K562 (cell line): Measurements from ENCODE around the gene EPHB1. TPM values are rescaled to one million over a fixed set of nuclear protein-coding genes. Genes with fewer than 3 reads are reported as not detected.

Source experiments
- ATAC-seq: fragments of 200-7000 bp; cut with Tn5 transposase; 3 replicates; pipeline ENCODE4 v1.9.1; 2020; ENCODE audit warnings: moderate library complexity
- BruUV-seq: library from RNA; stranded (reverse); fragments of 400-500 nt; replicated peaks from 2 replicates; lab custom pipeline; 2021; lab: Mats Ljungman, UMichigan
- CTCF ChIA-PET: fragments of 300-600 bp; formaldehyde crosslinking; extraction: SDS; loops from one replicate; lab custom pipeline; 2021; ENCODE audit warnings: low intra/inter-chr PET ratio; lab: Yijun Ruan, JAX
- POLR2A ChIA-PET: fragments of 300-600, 350-650 bp; sonication (Branson Sonifier 250); formaldehyde crosslinking; extraction: SDS; loops from one replicate; lab custom pipeline; 2021; ENCODE audit warnings: antibody characterized with exemption, inconsistent platforms; lab: Yijun Ruan, JAX
- DNase-seq, 4 experiments: peaks; one replicate each; pipeline versions ENCODE4 v3.0.0 to v3.0.0-alpha.2; 2011 to 2018; ENCODE audit warnings: low spot score in 3 of 4, mixed read lengths in 3 of 4; ENCODE audit errors: extremely low read depth in 1 of 4
- FAIRE-seq: peaks from 2 replicates; lab custom pipeline; 2011; peaks lifted over from hg19 to GRCh38; lab: Jason Lieb, UNC
- H2AFZ ChIP-seq: 2 replicates; pipeline ENCODE4 v1.6.0; 2011; ENCODE audit warnings: low read depth, low read length, control low read depth, inconsistent platforms
- H3K27ac ChIP-seq: fragments of 200-600 bp; 3 replicates; pipeline ENCODE4 v1.8.0; 2011; ENCODE audit warnings: low read depth, mild to moderate bottlenecking, control low read depth, inconsistent platforms, low read length, moderate library complexity, mixed read lengths; ENCODE audit errors: extremely low read depth
- H3K27me3 ChIP-seq, 2 experiments: fragments of 300-600 bp in 1 of 2; 2 replicates in 1 of 2; 3 replicates in 1 of 2; pipeline versions ENCODE4 v1.6.0 to v1.8.0; 2011; ENCODE audit warnings: inconsistent platforms in 2 of 2, low read length in 2 of 2, mild to moderate bottlenecking in 1 of 2, mixed read lengths in 1 of 2, moderate library complexity in 1 of 2; ENCODE audit not compliant: control insufficient read depth in 2 of 2, insufficient read depth in 2 of 2
- H3K36me3 ChIP-seq: fragments of 300-600 bp; 3 replicates; pipeline ENCODE4 v1.8.0; 2011; ENCODE audit warnings: mild to moderate bottlenecking, low read length, inconsistent platforms; ENCODE audit not compliant: control insufficient read depth, insufficient read depth
- H3K4me1 ChIP-seq, 2 experiments: fragments of 200-600 bp in 1 of 2; replicated peaks in 1 of 2; 2 replicates in 1 of 2; 3 replicates in 1 of 2; pipeline versions ENCODE4 v1.5.1 to v1.8.0; 2011; ENCODE audit warnings: inconsistent platforms in 2 of 2, low read length in 2 of 2, mild to moderate bottlenecking in 1 of 2, mixed read lengths in 1 of 2, moderate library complexity in 1 of 2; ENCODE audit not compliant: control insufficient read depth in 2 of 2, insufficient read depth in 2 of 2
- H3K4me2 ChIP-seq: 2 replicates; pipeline ENCODE4 v1.6.1; 2011; ENCODE audit warnings: low read length, control low read depth, inconsistent platforms, mixed read lengths; ENCODE audit not compliant: insufficient read depth
- H3K4me3 ChIP-seq: fragments of 200-600 bp; sonication (generic), shearing (Covaris generic); 2 replicates; pipeline ENCODE4 v1.5.1; 2016; ENCODE audit warnings: control low read depth, inconsistent platforms
- H3K79me2 ChIP-seq: fragments of 200-600 bp; 3 replicates; pipeline ENCODE4 v1.8.0; 2011; ENCODE audit warnings: low read length, inconsistent platforms; ENCODE audit not compliant: control insufficient read depth, insufficient read depth
- H3K9ac ChIP-seq, 2 experiments: 2 replicates each; pipeline versions ENCODE4 v1.6.0 to v1.6.1; 2011; ENCODE audit warnings: low read depth in 2 of 2, low read length in 2 of 2, control low read depth in 1 of 2, inconsistent platforms in 1 of 2, mild to moderate bottlenecking in 1 of 2, mixed read lengths in 1 of 2; ENCODE audit not compliant: insufficient read depth in 1 of 2
- H3K9me1 ChIP-seq: one replicate; pipeline ENCODE4 v1.6.0; 2011; ENCODE audit warnings: inconsistent platforms, mild to moderate bottlenecking, low read length, moderate library complexity; ENCODE audit not compliant: control insufficient read depth, insufficient read depth
- H3K9me3 ChIP-seq: replicated peaks from 2 replicates; pipeline ENCODE4 v1.5.1; 2011; ENCODE audit warnings: low read depth, low read length, inconsistent platforms; ENCODE audit not compliant: control insufficient read depth, insufficient read depth
- H4K20me1 ChIP-seq: replicated peaks from 2 replicates; pipeline ENCODE4 v1.6.1; 2011; ENCODE audit warnings: low read length, inconsistent platforms, mixed read lengths; ENCODE audit not compliant: control insufficient read depth, insufficient read depth
- MTA1 ChIP-seq: fragments of 450-650 bp; IDR thresholded peaks from 2 replicates; pipeline ENCODE4 v1.6.1; 2017; ENCODE audit warnings: borderline replicate concordance
- SAFB2 ChIP-seq: fragments of 200-400 bp; formaldehyde crosslinking; IDR thresholded peaks from 2 replicates; pipeline ENCODE4 v1.6.1; 2018; ENCODE audit warnings: borderline replicate concordance, low read length, low read depth, moderate library complexity; ENCODE audit not compliant: severe bottlenecking
- TEAD1 ChIP-seq, 2 experiments: fragments of 450-650 bp in 1 of 2; sonication (generic) in 1 of 2; formaldehyde crosslinking; IDR thresholded peaks; 2 replicates each; pipeline versions ENCODE4 v1.4.0 to v1.8.0; 2020 to 2022; ENCODE audit warnings: mild to moderate bottlenecking in 2 of 2, missing genetic modification reagents in 1 of 2
- TSC22D4 ChIP-seq: fragments of 450-650 bp; IDR thresholded peaks from 2 replicates; pipeline ENCODE4 v1.6.1; 2016; ENCODE audit warnings: missing genetic modification characterization, missing biosample characterization, control low read depth
- WGBS: fragments of 100-300 bp; shearing (Covaris generic); methylation state at CpG from one replicate; pipeline ENCODE4 v1.1.6; 2016; ENCODE audit warnings: low coverage, mixed read lengths; ENCODE audit not compliant: insufficient coverage; ENCODE audit errors: missing lambda C conversion rate; 5-methylcytosine and 5-hydroxymethylcytosine counted together
- in situ Hi-C: fragments of 300-500 bp; cut with MboI; formaldehyde crosslinking; loops from 4 replicates; pipeline ENCODE4 v1.15.0; 2018; ENCODE audit warnings: inconsistent platforms, mixed read lengths
- intact Hi-C: fragments of 100-400 bp; cut with micrococcal nuclease; formaldehyde crosslinking; loops from 2 replicates; pipeline ENCODE4 v1.14.2; 2022
- polyA plus RNA-seq, 8 experiments: library from polyadenylated mRNA; depleted of rRNA in 4 of 8; stranded (reverse) in 5 of 8; unstranded in 3 of 8; fragments of >200 nt; fragmentation: Nextera tagmentation in 2 of 8; fragmentation: Illumina TruSeq in 1 of 8; extraction: Ambion mirVana in 2 of 8; extraction: Trizol in 1 of 8; gene quantifications; 2 replicates each; pipeline versions ENCODE4 v1.2.1 to v1.2.3, GENCODE V29; 2011 to 2014; ENCODE audit warnings: inconsistent platforms in 1 of 8, missing spikeins in 1 of 8
- total RNA-seq, 7 experiments: library from RNA; depleted of rRNA in 6 of 7; stranded (reverse); fragments of >200 nt in 6 of 7; fragmentation: Illumina TruSeq in 2 of 7; extraction: Trizol in 2 of 7; gene quantifications; 2 replicates each; pipeline versions ENCODE4 v1.2.1 to v1.2.3, GENCODE V29; 2011 to 2021; ENCODE audit warnings: low replicate concordance in 1 of 7
- TF ChIP-seq, protein P1 (sequence below): fragments of 250-450 bp; sonication (Bioruptor Pico); IDR thresholded peaks from 2 replicates; pipeline ENCODE4 v1.5.0; 2021; ENCODE audit warnings: mild to moderate bottlenecking, moderate library complexity
- TF ChIP-seq, protein P2 (sequence below): conservative IDR thresholded peaks from 2 replicates; pipeline ENCODE4 v1.6.1; 2011; ENCODE audit warnings: low read depth, mild to moderate bottlenecking, low read length; ENCODE audit not compliant: control insufficient read depth
- TF ChIP-seq, protein P3 (sequence below): sonication (generic); IDR thresholded peaks from 2 replicates; pipeline ENCODE4 v1.6.1; 2016

Gene EPHB1
- total and polyA plus RNA-seq, 9 of the 15 experiments (the other 6 are each of a cell fraction or from before 2014, with no cell fraction given): 0.29 TPM; not detected in 8

DNA sequence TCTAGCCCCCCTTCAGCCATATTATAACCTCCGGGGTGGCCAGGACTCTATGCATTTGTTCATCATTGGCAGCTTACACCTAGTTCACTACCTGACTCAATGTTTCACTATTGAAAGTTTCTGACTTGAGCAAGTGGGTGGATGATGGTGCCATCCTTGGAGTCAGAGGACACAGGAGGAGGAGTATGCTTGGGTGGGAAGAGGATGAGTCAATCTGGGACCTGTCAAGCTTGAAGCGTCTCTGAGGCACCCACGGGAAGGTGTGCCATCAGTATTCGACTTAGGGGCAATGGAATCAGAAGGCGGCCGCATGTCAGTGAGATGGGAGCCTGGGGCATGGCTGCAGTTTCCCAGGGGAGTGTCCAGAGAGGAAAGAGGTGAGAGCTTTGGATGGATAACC is 133.3 kb downstream of the EPHB1 start:
- H3K4me2 ChIP-seq: no peak overlapping the region
- CTCF ChIA-PET: no interaction called here
- no peak overlapping the region for H3K9ac ChIP-seq
- no peaks in the 10 kb centered on the region for H3K9me3 ChIP-seq
- no peak overlapping the region for H2AFZ ChIP-seq
- no peak overlapping the region for H3K4me3 ChIP-seq
- TF ChIP-seq, protein P1, sequence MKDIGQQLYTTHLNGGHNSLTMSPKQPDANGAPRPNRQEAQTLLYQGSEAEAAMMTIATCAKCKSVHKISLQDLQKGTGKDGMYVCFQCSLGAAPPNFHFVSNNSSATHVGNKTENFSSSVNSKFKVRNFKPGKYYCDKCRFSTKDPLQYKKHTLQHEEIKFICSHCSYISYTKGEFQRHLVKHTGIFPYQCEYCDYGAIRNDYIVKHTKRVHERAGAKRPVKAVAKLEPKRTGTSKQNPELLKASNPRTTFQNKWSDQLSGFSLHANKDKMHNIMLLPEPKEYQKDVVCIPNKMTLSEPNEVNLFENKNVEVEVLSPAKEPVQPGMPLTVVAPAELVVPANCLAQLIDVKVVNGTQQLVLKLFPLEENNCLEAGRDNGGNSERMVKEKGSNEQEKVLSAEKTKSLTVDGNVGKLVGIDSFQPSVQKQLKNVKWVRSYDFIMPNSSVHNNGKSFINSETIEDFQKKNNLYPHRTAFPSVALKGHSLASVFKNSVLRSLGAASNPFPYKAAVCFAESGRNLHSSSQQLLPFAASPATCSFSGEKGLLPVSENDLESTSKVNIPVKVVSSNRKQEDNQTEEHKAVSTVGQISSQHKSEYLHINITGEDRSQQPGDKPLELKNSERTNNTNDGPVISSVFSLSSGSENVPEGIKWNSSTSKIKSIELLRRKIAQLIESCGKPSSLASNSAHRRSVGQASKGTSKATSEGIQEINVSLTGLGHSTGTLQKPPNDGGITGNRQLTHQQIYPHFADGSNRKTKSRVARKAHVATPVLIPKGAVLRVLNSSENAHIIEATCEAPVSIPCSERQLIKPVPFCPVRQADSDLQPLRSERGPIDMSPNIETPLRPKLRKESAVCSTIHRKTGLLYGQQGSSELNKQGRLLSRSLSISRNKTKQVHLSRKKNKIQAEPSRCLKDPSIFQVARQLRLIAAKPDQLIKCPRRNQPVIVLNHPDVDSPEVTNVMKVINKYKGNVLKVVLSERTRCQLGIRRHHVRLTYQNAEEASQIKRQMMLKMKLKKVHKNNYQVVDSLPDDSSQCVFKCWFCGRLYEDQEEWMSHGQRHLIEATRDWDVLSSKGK (CRISPR knock-in tag): no peak
- TF ChIP-seq TSC22D4 (tag) (no peak), SAFB2 (no peak), TEAD1 (CRISPR knock-in tag; IDR thresholded peaks at IDR 0.05) (no peak), MTA1 (no peak)
- TF ChIP-seq, protein P2, sequence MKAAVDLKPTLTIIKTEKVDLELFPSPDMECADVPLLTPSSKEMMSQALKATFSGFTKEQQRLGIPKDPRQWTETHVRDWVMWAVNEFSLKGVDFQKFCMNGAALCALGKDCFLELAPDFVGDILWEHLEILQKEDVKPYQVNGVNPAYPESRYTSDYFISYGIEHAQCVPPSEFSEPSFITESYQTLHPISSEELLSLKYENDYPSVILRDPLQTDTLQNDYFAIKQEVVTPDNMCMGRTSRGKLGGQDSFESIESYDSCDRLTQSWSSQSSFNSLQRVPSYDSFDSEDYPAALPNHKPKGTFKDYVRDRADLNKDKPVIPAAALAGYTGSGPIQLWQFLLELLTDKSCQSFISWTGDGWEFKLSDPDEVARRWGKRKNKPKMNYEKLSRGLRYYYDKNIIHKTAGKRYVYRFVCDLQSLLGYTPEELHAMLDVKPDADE: no peak
- TF ChIP-seq, protein P3, sequence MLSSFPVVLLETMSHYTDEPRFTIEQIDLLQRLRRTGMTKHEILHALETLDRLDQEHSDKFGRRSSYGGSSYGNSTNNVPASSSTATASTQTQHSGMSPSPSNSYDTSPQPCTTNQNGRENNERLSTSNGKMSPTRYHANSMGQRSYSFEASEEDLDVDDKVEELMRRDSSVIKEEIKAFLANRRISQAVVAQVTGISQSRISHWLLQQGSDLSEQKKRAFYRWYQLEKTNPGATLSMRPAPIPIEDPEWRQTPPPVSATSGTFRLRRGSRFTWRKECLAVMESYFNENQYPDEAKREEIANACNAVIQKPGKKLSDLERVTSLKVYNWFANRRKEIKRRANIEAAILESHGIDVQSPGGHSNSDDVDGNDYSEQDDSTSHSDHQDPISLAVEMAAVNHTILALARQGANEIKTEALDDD: no peak
- intact Hi-C loops: no loop called here
- in situ Hi-C loops: no loop called here
- ATAC-seq (no peak), FAIRE-seq (no peak), DNase-seq (no peak)
- no TSS peak for BruUV-seq
- no peaks in the 10 kb centered on the region for H3K27me3 ChIP-seq
- no peaks in the 10 kb centered on the region for H3K9me1 ChIP-seq
- no peaks in the 10 kb centered on the region for H3K4me1 ChIP-seq
- no peaks in the 10 kb centered on the region for H3K36me3 ChIP-seq
- no peak overlapping the region for H3K27ac ChIP-seq
- H3K79me2 ChIP-seq: no peaks in the 10 kb centered on the region
- 0% methylated on average over 4 of the region's 6 CpGs for WGBS
- POLR2A ChIA-PET: no interaction called here
- H4K20me1 ChIP-seq: no peaks in the 10 kb centered on the region
